Measurements from ENCODE around the gene FOXO1.

Gene FOXO1

GRCh38 chr13:40600149-40600751 lies 66.2 kb downstream of the FOXO1 start:
- TF ChIP-seq CTCF (IDR thresholded peaks at IDR 0.05; ENCODE audit: insufficient read depth, low read length, poor library complexity, severe bottlenecking) = no peak
- H3K27me3 ChIP-seq (replicated peaks; ENCODE audit: control insufficient read depth, insufficient read depth, low read length) = no peaks in the 10 kb centered on the region
- no peak overlapping the region for H3K4me3 ChIP-seq (replicated peaks; ENCODE audit: low read depth, low read length)
- no peak for DNase-seq (ENCODE audit: extremely low read depth, insufficient read length)
- H3K36me3 ChIP-seq (ENCODE audit: control insufficient read depth, insufficient read depth, low read length) = no peaks in the 10 kb centered on the region

GRCh38 chr13:40599747-40600146 lies 66.7 kb downstream of the FOXO1 start:
- no peak for DNase-seq (ENCODE audit: extremely low read depth, insufficient read length)
- no peak for TF ChIP-seq CTCF (IDR thresholded peaks at IDR 0.05; ENCODE audit: insufficient read depth, low read length, poor library complexity, severe bottlenecking)
- H3K4me3 ChIP-seq (replicated peaks; ENCODE audit: low read depth, low read length) = no peak overlapping the region
- H3K36me3 ChIP-seq (ENCODE audit: control insufficient read depth, insufficient read depth, low read length) = no peaks in the 10 kb centered on the region
- H3K27me3 ChIP-seq (replicated peaks; ENCODE audit: control insufficient read depth, insufficient read depth, low read length) = no peaks in the 10 kb centered on the region

GRCh38 chr13:40599124-40599523 lies 67.3 kb downstream of the FOXO1 start:
- Histone ChIP-seq H3K4me3 (replicated peaks; ENCODE audit: low read depth, low read length) (no peak overlapping the region), H3K27me3 (replicated peaks; ENCODE audit: control insufficient read depth, insufficient read depth, low read length) (no peaks in the 10 kb centered on the region), H3K36me3 (ENCODE audit: control insufficient read depth, insufficient read depth, low read length) (no peaks in the 10 kb centered on the region)
- TF ChIP-seq CTCF (IDR thresholded peaks at IDR 0.05; ENCODE audit: insufficient read depth, low read length, poor library complexity, severe bottlenecking) = no peak
- no peak for DNase-seq (ENCODE audit: extremely low read depth, insufficient read length)

GRCh38 chr13:40598569-40598968 lies 67.9 kb downstream of the FOXO1 start:
- no peaks in the 10 kb centered on the region for H3K36me3 ChIP-seq (ENCODE audit: control insufficient read depth, insufficient read depth, low read length)

GRCh38 chr13:40597735-40598365 lies 68.6 kb downstream of the FOXO1 start:
- Histone ChIP-seq H3K4me3 (replicated peaks; ENCODE audit: low read depth, low read length) (no peak overlapping the region), H3K36me3 (ENCODE audit: control insufficient read depth, insufficient read depth, low read length) (no peaks in the 10 kb centered on the region), H3K27me3 (replicated peaks; ENCODE audit: control insufficient read depth, insufficient read depth, low read length) (no peaks in the 10 kb centered on the region)
- no peak for TF ChIP-seq CTCF (IDR thresholded peaks at IDR 0.05; ENCODE audit: insufficient read depth, low read length, poor library complexity, severe bottlenecking)
- DNase-seq (ENCODE audit: extremely low read depth, insufficient read length) = no peak

More at GRCh38 chr13:40598569-40598968, 67.9 kb downstream of the FOXO1 start:
- no peaks in the 10 kb centered on the region for H3K27me3 ChIP-seq (replicated peaks; ENCODE audit: control insufficient read depth, insufficient read depth, low read length)
- H3K4me3 ChIP-seq (replicated peaks; ENCODE audit: low read depth, low read length) = no peak overlapping the region
- TF ChIP-seq CTCF (IDR thresholded peaks at IDR 0.05; ENCODE audit: insufficient read depth, low read length, poor library complexity, severe bottlenecking) = no peak
- DNase-seq (ENCODE audit: extremely low read depth, insufficient read length) = no peak
